Naive thymus-derived CD8-positive, alpha-beta T cell (primary cell): ENCODE measurements around the gene ANLN. TPM values are rescaled to one million over a fixed set of nuclear protein-coding genes. Genes with fewer than 3 reads are reported as not detected.
"Not testable (repeated sequence)": the region's sequence is repeated elsewhere in the genome, so short reads cannot be mapped to it uniquely, and the experiment has no call there.

Experiments used
- ATAC-seq, 2 donors: fragments of 150-1000 bp; cut with Tn5 transposase in 1 of 2; sonication (Bioruptor Pico), chemical (Tn5 transposase) in 1 of 2; 1 replicate in 1 of 2; 2 replicates in 1 of 2; pipeline ENCODE4 v1.10.0; 2021; ENCODE audit warnings: mild to moderate bottlenecking in 2 of 2, moderate library complexity in 2 of 2
- POLR2A ChIA-PET: fragments of 350-600 bp; sonication (Branson Sonifier 250); formaldehyde crosslinking; loops from one replicate; lab custom pipeline; 2021; ENCODE audit warnings: antibody characterized with exemption; lab: Charles Lee
- DNase-seq, 10 donors: peaks; one replicate each; pipeline versions ENCODE4 v3.0.0 to v3.0.0-alpha.2; 2020 to 2022
- H3K27ac Mint-ChIP-seq, 10 donors: one replicate each; pipeline ENCODE4 v1.8.0; 2020 to 2022; ENCODE audit warnings: mild to moderate bottlenecking in 10 of 10, mixed read lengths in 10 of 10, moderate library complexity in 4 of 10, inconsistent platforms in 1 of 10
- H3K27me3 Mint-ChIP-seq, 5 donors: one replicate each; pipeline ENCODE4 v1.8.0; 2021 to 2022; ENCODE audit warnings: mixed read lengths in 5 of 5
- H3K36me3 Mint-ChIP-seq, 3 donors: one replicate each; pipeline ENCODE4 v1.8.0; 2020 to 2022; ENCODE audit warnings: mixed read lengths in 3 of 3, mild to moderate bottlenecking in 2 of 3, inconsistent platforms in 1 of 3
- H3K4me1 Mint-ChIP-seq, 4 donors: one replicate each; pipeline ENCODE4 v1.8.0; 2021 to 2022; ENCODE audit warnings: mixed read lengths in 4 of 4
- H3K4me3 Mint-ChIP-seq, 10 donors: one replicate each; pipeline ENCODE4 v1.8.0; 2020 to 2022; ENCODE audit warnings: mild to moderate bottlenecking in 10 of 10, mixed read lengths in 10 of 10, moderate library complexity in 6 of 10, inconsistent platforms in 1 of 10
- H3K9me3 Mint-ChIP-seq, 9 donors: one replicate each; pipeline ENCODE4 v1.8.0; 2020 to 2022; ENCODE audit warnings: mixed read lengths in 9 of 9, mild to moderate bottlenecking in 3 of 9, inconsistent platforms in 1 of 9, moderate library complexity in 1 of 9
- polyA plus RNA-seq, 3 donors: library from polyadenylated mRNA; unstranded; fragments of 300-500 nt; fragmentation: Illumina TruSeq; gene quantifications; one replicate each; pipeline ENCODE4 v1.2.3, GENCODE V29; 2021
- total RNA-seq, 8 experiments: library from RNA in 2 of 8; stranded (reverse) in 2 of 8; gene quantifications; one replicate each; pipeline ENCODE4 v1.2.3 and lab custom pipeline; 2021 to 2026

ANLN gene
- total and polyA plus RNA-seq, 5 experiments from 2014 or later = 0.36 to 0.47 TPM; not detected in 3

DNA sequence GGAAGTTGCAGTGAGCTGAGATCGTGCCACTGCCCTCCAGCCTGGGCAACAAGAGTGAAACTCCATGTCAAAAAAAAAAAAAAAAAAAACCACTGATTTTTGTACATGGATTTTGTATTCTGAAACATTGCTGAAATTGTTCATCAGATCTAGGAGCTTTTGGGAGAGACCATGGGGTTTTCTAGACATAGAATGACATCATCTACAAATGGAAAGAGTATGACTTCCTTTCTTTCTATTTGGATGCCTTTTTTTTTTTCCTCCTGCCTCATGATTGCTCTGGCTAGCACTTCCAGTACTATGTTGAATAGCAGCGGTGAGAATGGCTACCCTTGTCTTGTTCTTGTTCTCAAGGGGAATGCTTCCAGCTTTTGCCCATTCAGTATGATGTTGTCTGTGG, 89.1 kb downstream of the ANLN start:
- Mint-ChIP-seq H3K4me1 (peaks cover 9 to 32% (median 15%) of the 10 kb centered on the region in 4 donors), H3K27ac (no peak overlapping the region), H3K9me3 (peaks cover 5 to 28% (median 18%) of the 10 kb centered on the region in 9 donors), H3K4me3 (no peak overlapping the region), H3K27me3 (no peaks in the 10 kb centered on the region), H3K36me3 (peaks cover 0 to 19% (median 15%) of the 10 kb centered on the region in 3 donors)
- DNase-seq = no peak
- no peak for ATAC-seq
- POLR2A ChIA-PET = no interaction called here

DNA sequence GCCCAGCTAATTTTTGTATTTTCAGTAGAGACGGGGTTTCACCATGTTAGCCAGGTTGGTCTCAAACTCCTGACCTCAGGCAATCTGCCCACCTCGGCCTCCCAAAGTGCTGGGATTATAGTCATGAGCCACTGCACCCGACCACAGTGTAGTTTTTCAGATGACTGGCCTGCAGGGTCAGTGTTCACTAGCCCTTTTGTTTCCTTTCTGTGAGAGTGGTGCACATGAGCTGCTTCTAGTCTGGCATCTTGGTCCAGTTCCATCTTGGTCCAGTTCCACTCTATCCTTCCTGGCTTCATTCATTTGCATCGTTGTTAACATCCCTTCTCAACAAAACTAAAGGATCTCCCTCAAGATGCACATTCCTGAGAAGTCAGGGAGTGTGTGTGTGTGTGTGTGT, 94.2 kb downstream of the ANLN start:
- POLR2A ChIA-PET, H3K27ac Mint-ChIP-seq, DNase-seq, ATAC-seq, H3K4me3 Mint-ChIP-seq, H3K27me3 Mint-ChIP-seq: not testable (repeated sequence)
- H3K36me3 Mint-ChIP-seq = peaks cover 0 to 19% (median 13%) of the 10 kb centered on the region in 3 donors
- H3K4me1 Mint-ChIP-seq = peaks cover 8 to 24% (median 12%) of the 10 kb centered on the region in 4 donors
- peaks cover 4 to 28% (median 15%) of the 10 kb centered on the region in 9 donors for H3K9me3 Mint-ChIP-seq

DNA sequence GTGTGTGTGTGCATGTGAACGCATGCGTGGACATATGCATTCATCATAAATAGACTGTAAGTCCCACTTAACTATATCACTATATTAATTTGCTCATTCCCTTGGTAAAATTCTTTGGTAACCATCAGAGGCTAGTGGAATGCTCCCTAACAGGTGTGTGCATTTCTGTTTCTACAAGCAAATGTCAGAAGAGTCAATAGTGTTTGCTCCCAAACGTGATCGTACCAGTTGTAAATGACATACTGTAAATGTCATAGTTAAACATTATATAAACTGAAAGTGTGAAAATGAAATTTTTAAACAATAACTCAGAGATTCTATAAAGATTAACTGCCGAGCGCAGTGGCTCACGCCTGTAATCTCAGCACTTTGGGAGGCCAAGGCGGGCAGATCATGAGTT, 94.6 kb downstream of the ANLN start:
- no peak for DNase-seq
- Mint-ChIP-seq H3K9me3 (peaks cover 0 to 27% (median 12%) of the 10 kb centered on the region in 9 donors), H3K27ac (no peak overlapping the region), H3K4me3 (no peak overlapping the region), H3K27me3 (peaks cover 0 to 1% (median 0%) of the 10 kb centered on the region in 5 donors), H3K4me1 (peaks cover 8 to 24% (median 12%) of the 10 kb centered on the region in 4 donors), H3K36me3 (peaks cover 0 to 19% (median 10%) of the 10 kb centered on the region in 3 donors)
- ATAC-seq = no peak
- POLR2A ChIA-PET = no interaction called here

DNA sequence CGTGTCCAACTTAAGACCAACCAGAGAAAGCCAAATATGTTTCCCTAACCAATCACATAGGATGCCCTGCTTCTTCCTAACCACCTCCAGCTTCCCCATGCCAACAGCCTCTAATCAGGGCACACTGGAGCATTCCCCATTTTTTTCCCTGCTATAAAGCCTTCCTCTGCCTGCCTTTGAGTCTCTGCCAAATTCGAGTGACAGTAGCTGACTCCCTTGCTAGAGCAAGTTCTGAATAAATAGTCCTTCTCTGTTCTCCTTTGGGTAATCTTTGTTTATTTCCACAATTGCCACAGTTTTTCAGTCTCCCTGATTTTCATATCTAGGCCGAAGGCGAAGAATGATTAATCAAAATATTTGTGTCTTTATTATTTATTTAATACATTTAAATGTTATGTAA, 96.7 kb downstream of the ANLN start:
- Mint-ChIP-seq H3K27ac (peak overlapping the region in 1 of 10 donors; percentile 38), H3K9me3 (peaks cover 0 to 8% (median 2%) of the 10 kb centered on the region in 9 donors), H3K4me3 (no peak overlapping the region), H3K4me1 (peaks cover 0 to 10% (median 5%) of the 10 kb centered on the region in 4 donors), H3K27me3 (peaks cover 0 to 1% (median 0%) of the 10 kb centered on the region in 5 donors), H3K36me3 (peaks cover 0 to 7% (median 4%) of the 10 kb centered on the region in 3 donors)
- ATAC-seq (no peak), DNase-seq (no peak)
- POLR2A ChIA-PET = no interaction called here

DNA sequence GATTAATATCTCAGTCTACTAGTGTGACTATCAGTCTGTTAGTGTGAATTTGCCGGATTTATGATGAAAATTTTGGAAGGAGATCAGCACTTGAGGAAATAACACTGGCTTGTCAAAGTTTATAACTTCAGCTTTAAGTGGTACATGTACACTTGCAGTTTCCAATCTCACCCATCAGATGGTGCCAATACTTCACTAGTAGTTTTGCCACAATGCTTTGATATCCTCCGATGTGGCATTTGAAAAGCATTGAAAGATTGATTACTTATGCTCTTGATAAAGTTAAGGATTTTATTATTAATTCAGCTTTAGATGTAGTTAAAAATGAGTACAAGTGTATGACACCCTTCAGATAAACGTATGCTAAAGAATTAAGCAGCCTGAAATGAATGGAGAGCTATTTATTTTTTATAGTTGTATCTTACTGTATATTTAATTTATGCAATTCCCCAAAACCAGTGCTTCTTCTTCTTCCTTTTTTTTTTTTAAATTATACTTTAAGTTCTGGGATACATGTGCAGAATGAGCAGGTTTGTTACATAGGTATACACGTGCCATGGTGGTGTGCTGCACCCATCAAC, 98.2 kb downstream of the ANLN start:
- H3K4me3 Mint-ChIP-seq = no peak overlapping the region
- peaks cover 0 to 2% (median 0%) of the 10 kb centered on the region in 3 donors for H3K36me3 Mint-ChIP-seq
- H3K4me1 Mint-ChIP-seq = peaks cover 0 to 5% (median 2%) of the 10 kb centered on the region in 4 donors
- peak; percentile 67 to 74 for ATAC-seq
- peaks cover 0 to 3% (median 0%) of the 10 kb centered on the region in 5 donors for H3K27me3 Mint-ChIP-seq
- peak in 9 of 10 donors; percentile 12 to 74 (median 49) for DNase-seq
- POLR2A ChIA-PET = interaction anchor here (0.7 to 3.8 kb wide), 4 partner anchors 151 to 695 kb away, joined by 3 to 17 read pairs (median 6); no protein-coding TSS in a partner anchor
- peak overlapping the region in 1 of 10 donors; percentile 74 for H3K27ac Mint-ChIP-seq
- H3K9me3 Mint-ChIP-seq = no peaks in the 10 kb centered on the region

DNA sequence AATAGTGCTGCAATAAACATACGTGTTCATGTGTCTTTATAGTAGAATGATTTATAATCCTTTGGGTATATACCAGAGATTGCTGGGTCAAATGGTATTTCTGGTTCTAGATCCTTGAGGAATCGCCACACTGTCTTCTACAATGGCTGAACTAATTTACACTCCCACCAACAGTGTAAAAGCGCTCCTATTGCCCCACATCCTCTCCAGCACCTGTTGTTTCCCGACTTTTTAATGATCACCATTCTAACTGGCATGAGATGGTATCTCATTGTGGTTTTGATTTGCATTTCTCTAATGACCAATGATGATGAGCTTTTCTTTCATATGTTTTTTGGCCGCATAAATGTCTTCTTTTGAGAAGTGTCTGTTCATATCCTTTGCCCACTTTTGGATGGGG, 99.0 kb downstream of the ANLN start:
- POLR2A ChIA-PET = interaction anchor here (3.8 kb wide), 1 partner anchor 182 kb away, joined by 17 read pairs; no protein-coding TSS in a partner anchor
- H3K27me3 Mint-ChIP-seq, H3K4me1 Mint-ChIP-seq, ATAC-seq, H3K36me3 Mint-ChIP-seq, DNase-seq, H3K4me3 Mint-ChIP-seq, H3K9me3 Mint-ChIP-seq: not testable (repeated sequence)
- peak overlapping the region in 1 of 10 donors; percentile 5 for H3K27ac Mint-ChIP-seq

DNA sequence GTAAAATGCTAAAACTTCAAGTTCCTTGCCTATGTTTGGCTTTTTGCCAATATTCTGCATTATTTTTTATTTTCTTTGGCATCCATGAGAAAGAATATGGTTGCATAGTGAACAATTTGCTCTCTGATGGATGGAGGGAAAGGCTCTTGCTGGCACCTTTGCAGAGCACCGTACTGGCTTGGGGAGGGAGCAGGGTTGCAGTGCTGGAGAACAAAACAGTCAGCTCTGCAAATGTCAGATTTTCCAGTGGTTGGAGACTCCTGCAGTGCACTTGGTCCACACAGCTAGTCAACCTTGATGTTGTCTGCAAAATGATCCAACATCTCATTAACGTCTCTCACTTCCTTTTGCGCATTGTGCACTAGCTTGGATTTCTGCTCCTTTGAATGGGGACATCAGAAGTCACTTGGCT, 100.8 kb downstream of the ANLN start:
- Mint-ChIP-seq H3K4me1 (peaks cover 0 to 5% (median 2%) of the 10 kb centered on the region in 4 donors), H3K36me3 (no peaks in the 10 kb centered on the region)
- POLR2A ChIA-PET = interaction anchor here (3.8 kb wide), 1 partner anchor 180 kb away, joined by 17 read pairs; no protein-coding TSS in a partner anchor

DNA sequence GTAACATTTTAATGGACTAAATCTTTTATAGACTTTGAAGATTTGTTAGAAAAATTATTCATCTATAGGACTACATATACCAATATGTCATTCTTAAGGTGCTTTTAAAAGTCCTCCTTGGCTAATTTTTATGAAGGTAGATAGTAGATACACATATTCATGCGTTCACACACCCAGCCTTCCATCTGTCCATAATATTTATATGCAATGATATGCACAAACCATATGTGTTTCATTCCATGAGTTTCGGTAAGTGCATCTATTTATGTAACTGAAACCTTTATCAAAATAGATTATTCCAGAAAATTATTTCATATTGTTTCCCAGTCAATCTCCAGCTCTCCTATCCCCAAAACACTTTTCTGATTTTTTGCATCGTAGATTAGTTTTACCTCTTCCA, 101.7 kb downstream of the ANLN start:
- H3K36me3 Mint-ChIP-seq = no peaks in the 10 kb centered on the region
- DNase-seq = no peak
- no peak for ATAC-seq
- no peak overlapping the region for H3K4me3 Mint-ChIP-seq
- POLR2A ChIA-PET = no interaction called here
- peak overlapping the region in 2 of 10 donors; percentile 25 to 31 for H3K27ac Mint-ChIP-seq
- H3K27me3 Mint-ChIP-seq = peaks cover 0 to 11% (median 0%) of the 10 kb centered on the region in 5 donors
- peaks cover 0 to 5% (median 2%) of the 10 kb centered on the region in 4 donors for H3K4me1 Mint-ChIP-seq
- H3K9me3 Mint-ChIP-seq = no peaks in the 10 kb centered on the region

More for the DNA sequence above, 100.8 kb downstream of the ANLN start:
- no peak overlapping the region for H3K27ac Mint-ChIP-seq
- DNase-seq = no peak
- ATAC-seq = no peak
- H3K9me3 Mint-ChIP-seq = no peaks in the 10 kb centered on the region
- H3K4me3 Mint-ChIP-seq = no peak overlapping the region
- H3K27me3 Mint-ChIP-seq = peaks cover 0 to 11% (median 0%) of the 10 kb centered on the region in 5 donors

DNA sequence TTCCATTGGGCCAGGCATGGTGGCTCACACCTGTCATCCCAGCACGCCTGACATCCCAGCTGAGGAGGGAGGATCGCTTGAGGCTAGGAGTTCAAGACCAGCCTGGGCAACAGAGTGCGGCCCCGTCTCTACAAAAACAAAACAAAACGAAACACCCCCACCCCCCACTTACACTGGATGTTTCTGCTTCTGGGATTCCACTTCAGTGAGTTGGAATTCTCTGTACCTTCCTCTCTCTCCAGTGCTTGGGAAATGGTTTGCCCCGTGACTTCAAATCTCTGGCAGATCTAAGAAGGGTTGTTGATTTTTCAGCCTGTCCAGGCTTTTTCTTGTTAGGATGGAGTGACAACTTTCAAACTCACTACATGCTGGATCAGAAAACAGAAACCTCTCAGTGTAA, 106.9 kb downstream of the ANLN start:
- Mint-ChIP-seq H3K4me3 (peak overlapping the region in 1 of 10 donors; percentile 40), H3K27ac (no peak overlapping the region), H3K27me3 (peaks cover 0 to 11% (median 0%) of the 10 kb centered on the region in 5 donors), H3K36me3 (no peaks in the 10 kb centered on the region), H3K4me1 (peaks cover 0 to 11% (median under 1%) of the 10 kb centered on the region in 4 donors), H3K9me3 (no peaks in the 10 kb centered on the region)
- ATAC-seq (no peak), DNase-seq (no peak)
- POLR2A ChIA-PET = no interaction called here

DNA sequence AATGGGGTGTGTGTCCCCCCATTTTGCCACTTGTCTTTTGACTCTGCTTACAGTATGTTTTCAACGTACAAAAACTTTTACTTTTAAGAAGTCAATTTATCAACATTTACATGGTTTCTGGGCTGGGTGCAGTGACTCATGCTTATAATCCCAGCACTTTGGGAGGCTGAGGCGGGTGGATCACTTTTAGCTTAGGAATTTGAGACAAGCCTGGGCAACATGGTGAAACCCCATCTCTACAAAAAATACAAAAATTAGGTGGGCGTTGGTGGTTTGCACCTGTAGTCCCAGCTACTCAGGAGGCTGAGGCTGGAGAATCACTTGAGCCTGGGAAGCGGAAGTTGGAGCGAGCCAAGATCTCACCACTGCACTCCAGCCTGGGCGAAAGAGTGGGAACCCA, 107.5 kb downstream of the ANLN start:
- H3K27me3 Mint-ChIP-seq, H3K4me3 Mint-ChIP-seq, DNase-seq, H3K9me3 Mint-ChIP-seq, H3K36me3 Mint-ChIP-seq, H3K27ac Mint-ChIP-seq, POLR2A ChIA-PET, ATAC-seq: not testable (repeated sequence)
- peaks cover 0 to 11% (median under 1%) of the 10 kb centered on the region in 4 donors for H3K4me1 Mint-ChIP-seq

DNA sequence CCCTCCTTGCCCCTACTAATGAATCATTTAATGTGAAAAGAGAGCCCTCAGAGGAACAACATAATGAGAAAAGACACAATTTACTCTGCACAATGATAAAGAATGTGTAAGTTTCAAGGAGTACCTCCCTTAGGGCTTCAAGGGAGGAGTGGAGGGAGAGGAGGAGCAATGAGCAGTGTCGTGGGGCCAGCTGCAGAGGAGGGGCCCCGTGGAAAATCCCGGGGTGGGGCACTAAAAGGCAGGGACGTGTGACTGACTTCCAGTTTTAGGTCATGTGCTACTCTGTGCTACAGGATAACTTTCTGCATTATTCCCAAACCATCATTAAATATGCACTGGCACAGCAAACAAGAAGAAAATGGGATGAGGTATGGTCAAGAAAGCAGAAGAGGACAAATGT, 108.1 kb downstream of the ANLN start:
- Mint-ChIP-seq H3K27ac (no peak overlapping the region), H3K9me3 (no peaks in the 10 kb centered on the region), H3K4me1 (peaks cover 0 to 13% (median under 1%) of the 10 kb centered on the region in 4 donors), H3K4me3 (peak overlapping the region in 1 of 10 donors; percentile 7), H3K36me3 (no peaks in the 10 kb centered on the region), H3K27me3 (peaks cover 0 to 7% (median 0%) of the 10 kb centered on the region in 5 donors)
- ATAC-seq = no peak
- POLR2A ChIA-PET = no interaction called here
- no peak for DNase-seq
